ENCODE results near the gene AHSA1.

DNA sequence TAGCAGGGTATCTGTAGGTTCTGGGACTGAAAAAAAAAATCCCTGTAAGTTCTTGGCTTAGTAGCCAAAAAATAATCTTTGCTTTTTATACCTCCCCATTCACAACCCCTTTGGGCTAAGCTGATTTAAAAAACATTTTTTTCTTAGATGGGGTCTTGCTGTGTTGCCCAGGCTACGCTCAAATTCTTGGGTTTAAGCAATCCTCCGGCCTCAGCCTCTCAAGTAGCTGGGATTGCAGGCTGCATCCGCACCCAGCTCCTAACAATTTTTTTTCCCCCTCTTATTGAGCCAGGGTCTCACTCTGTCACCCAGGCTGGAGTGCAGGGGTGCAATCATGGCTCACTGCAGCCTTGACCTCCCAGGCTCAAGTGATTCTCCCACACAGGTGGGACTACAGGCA is 49.9 kb downstream of the AHSA1 start:
- TF ChIP-seq EP300 (IDR thresholded peaks at IDR 0.05) (no peak), POLR2A (IDR thresholded peaks at IDR 0.05) (no peak)
